GM21528 (cell line): ENCODE results near the gene RAB8B.

Experiments
- ATAC-seq: cut with Tn5 transposase; IDR thresholded peaks from one replicate; pipeline ENCODE4 v1.9.1; 2021; ENCODE audit warnings: mild to moderate bottlenecking, moderate library complexity; ENCODE audit not compliant: unreplicated experiment, low FRiP score

RAB8B gene

GRCh38 chr15:63181648-63182047 lies 7.8 kb upstream of the RAB8B start:
- no peak for ATAC-seq

- no peak for ATAC-seq
These were observed 4.2 kb upstream of the RAB8B start for GRCh38 chr15:63185206-63185605.

- ATAC-seq, result no peak
These were observed 3.3 kb upstream of the RAB8B start for GRCh38 chr15:63186065-63186464.

GRCh38 chr15:63187589-63188226 lies 1.7 kb upstream of the RAB8B start:
- no peak for ATAC-seq

- peak; percentile 12 for ATAC-seq
These were observed 1.0 kb upstream of the RAB8B start for GRCh38 chr15:63188247-63188925.

GRCh38 chr15:63189941-63190768 lies 749 bp downstream of the RAB8B start:
- no peak for ATAC-seq

- no peak for ATAC-seq
These were observed 1.6 kb downstream of the RAB8B start for GRCh38 chr15:63190769-63191649.

GRCh38 chr15:63191895-63192618 lies 2.7 kb downstream of the RAB8B start:
- ATAC-seq, result peak; percentile 35

- no peak for ATAC-seq
These were observed 3.3 kb downstream of the RAB8B start for GRCh38 chr15:63192619-63193206.

- ATAC-seq, result no peak
These were observed 4.9 kb downstream of the RAB8B start for GRCh38 chr15:63194302-63194701.

- ATAC-seq, result no peak
These were observed 5.6 kb downstream of the RAB8B start for GRCh38 chr15:63194880-63195568.

- no peak for ATAC-seq
These were observed 6.2 kb downstream of the RAB8B start for GRCh38 chr15:63195569-63196015.

- ATAC-seq, result no peak
These were observed 7.4 kb downstream of the RAB8B start for GRCh38 chr15:63196842-63197241.

GRCh38 chr15:63197626-63198025 lies 8.2 kb downstream of the RAB8B start:
- no peak for ATAC-seq

- ATAC-seq, result no peak
These were observed 9.2 kb downstream of the RAB8B start for GRCh38 chr15:63198371-63199250.

- ATAC-seq, result no peak
These were observed 11.3 kb downstream of the RAB8B start for GRCh38 chr15:63200464-63201249.

GRCh38 chr15:63202861-63203260 lies 13.5 kb downstream of the RAB8B start:
- ATAC-seq, result no peak
